ENCODE data around the gene ARL6IP4. TPM values are rescaled to one million over a fixed set of nuclear protein-coding genes. Genes with fewer than 3 reads are reported as not detected.
"Not testable (repeated sequence)": the region's sequence is repeated elsewhere in the genome, so short reads cannot be mapped to it uniquely, and the experiment has no call there.

ARL6IP4 gene
- polyA plus RNA-seq, 2 of the 4 experiments (the other 2 are of a cell fraction): 208 to 209 TPM

DNA sequence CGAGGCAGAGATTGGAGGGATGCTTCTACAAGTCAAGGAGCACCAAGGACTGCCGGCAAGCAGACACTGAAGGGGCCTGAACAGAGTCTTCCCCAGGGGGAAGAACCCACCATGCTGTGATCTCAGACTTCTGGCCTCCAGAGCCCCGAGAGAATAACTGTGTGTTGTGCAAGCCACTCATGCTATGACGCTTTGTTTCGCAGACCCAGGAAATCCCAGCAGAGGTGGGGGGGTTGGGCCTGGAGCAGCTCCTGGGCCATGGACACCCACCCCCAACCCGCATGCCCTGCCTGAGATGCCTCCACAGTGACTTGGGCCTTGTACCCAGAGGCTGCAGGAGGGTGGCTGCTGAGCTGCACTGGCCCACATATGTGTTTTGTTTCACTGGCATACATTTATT is 31.2 kb downstream of the ARL6IP4 start:
- no peak for FAIRE-seq
- CTCF ChIA-PET: interaction anchor here (0.9 to 1.8 kb wide), 4 partner anchors 16 to 227 kb away, joined by 3 to 8 read pairs (median 4); no protein-coding TSS in a partner anchor

DNA sequence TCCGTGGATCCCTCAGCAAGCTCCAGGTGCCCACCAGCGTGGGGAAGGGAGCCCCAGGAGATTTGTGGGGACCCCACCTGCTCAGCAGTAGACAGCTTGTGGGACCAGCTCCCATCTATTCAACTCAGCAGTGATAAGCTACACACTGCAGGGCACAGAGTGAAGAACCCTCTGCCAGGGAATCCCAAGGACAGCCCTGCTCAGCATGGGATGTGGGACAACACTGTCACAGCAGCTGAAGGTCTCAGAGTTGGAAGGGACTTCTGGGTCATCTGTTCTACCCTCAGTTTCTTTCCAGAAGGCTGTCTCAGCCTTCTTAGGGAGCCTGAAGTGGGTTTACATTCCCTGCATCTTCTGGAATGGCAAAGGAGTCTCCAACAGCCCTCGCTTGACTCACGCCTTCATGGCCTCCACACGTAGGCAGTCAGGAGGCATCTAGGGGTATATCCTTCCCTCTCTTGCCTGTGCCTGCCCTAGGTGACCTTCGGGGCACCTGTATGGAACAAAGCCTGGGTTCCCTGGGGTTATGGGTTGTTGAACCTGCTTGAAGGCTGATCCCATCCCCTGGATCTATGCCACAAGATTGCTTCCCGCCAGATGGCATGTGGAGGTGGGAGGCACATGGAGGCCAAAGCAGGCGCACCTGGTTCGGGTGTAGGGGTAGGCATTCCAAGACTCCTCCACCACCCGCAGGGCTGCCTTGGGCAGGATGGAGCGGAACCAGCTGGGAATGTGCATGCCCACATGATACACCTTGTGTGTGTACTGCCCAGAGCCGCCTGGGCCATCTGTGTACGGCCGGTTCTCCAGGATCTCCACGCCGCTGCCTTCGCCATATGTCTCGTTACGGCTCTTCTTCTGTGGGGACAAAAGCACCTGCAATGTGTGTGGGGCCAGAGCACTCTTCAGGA is 33.0 kb downstream of the ARL6IP4 start:
- no peak for ATAC-seq
- Histone ChIP-seq H3K4me2 (no peak overlapping the region), H3K4me1 (peaks cover 4% of the 10 kb centered on the region), H3K27ac (no peak overlapping the region), H3K9me3 (no peaks in the 10 kb centered on the region), H3K4me3 (no peak overlapping the region)
- WGBS (ENCODE audit: missing lambda C conversion rate): 94% methylated on average over 19 of the region's 19 CpGs
- DNase-seq (ENCODE audit: low read depth in 1 of 2, low spot score in 1 of 2): no peak
- POLR2A ChIA-PET: interaction anchor here (0.5 kb wide), 1 partner anchor 7 kb away, joined by 3 read pairs; no protein-coding TSS in a partner anchor
- no peak for FAIRE-seq
- CTCF ChIA-PET: interaction anchor here (1.2 to 1.8 kb wide), 3 partner anchors 30 to 225 kb away, joined by 3 to 8 read pairs (median 5); no protein-coding TSS in a partner anchor
- TF ChIP-seq CEBPB (IDR thresholded peaks at IDR 0.05): no peak
- TF ChIP-seq CHD2 (IDR thresholded peaks at IDR 0.05; ENCODE audit: low read length, partially characterized antibody): no peak
- TF ChIP-seq, protein P1, sequence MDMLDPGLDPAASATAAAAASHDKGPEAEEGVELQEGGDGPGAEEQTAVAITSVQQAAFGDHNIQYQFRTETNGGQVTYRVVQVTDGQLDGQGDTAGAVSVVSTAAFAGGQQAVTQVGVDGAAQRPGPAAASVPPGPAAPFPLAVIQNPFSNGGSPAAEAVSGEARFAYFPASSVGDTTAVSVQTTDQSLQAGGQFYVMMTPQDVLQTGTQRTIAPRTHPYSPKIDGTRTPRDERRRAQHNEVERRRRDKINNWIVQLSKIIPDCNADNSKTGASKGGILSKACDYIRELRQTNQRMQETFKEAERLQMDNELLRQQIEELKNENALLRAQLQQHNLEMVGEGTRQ (IDR thresholded peaks at IDR 0.05): no peak
- TF ChIP-seq FOSL2 (IDR thresholded peaks at IDR 0.05): no peak
- TF ChIP-seq FOSL2 (CRISPR knock-in tag; IDR thresholded peaks at IDR 0.05): no peak
- TF ChIP-seq TFCP2L1 (CRISPR knock-in tag; IDR thresholded peaks at IDR 0.05): no peak
- no peak for TF ChIP-seq KDM1A (IDR thresholded peaks at IDR 0.05; ENCODE audit: low read depth)
- TF ChIP-seq CHD4 (IDR thresholded peaks at IDR 0.05; ENCODE audit: borderline replicate concordance): no peak
- no peak for TF ChIP-seq NFE2L2 (conservative IDR thresholded peaks at IDR 0.05; ENCODE audit: low read length)
- TF ChIP-seq, protein P2, sequence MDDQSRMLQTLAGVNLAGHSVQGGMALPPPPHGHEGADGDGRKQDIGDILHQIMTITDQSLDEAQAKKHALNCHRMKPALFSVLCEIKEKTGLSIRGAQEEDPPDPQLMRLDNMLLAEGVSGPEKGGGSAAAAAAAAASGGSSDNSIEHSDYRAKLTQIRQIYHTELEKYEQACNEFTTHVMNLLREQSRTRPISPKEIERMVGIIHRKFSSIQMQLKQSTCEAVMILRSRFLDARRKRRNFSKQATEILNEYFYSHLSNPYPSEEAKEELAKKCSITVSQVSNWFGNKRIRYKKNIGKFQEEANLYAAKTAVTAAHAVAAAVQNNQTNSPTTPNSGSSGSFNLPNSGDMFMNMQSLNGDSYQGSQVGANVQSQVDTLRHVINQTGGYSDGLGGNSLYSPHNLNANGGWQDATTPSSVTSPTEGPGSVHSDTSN (IDR thresholded peaks at IDR 0.05): no peak

More for the DNA sequence above, 31.2 kb downstream of the ARL6IP4 start:
- POLR2A ChIA-PET: no interaction called here
- no peaks in the 10 kb centered on the region for H3K4me1 ChIP-seq
- TF ChIP-seq CHD4 (IDR thresholded peaks at IDR 0.05; ENCODE audit: borderline replicate concordance) (no peak), PHF8 (IDR thresholded peaks at IDR 0.05; ENCODE audit: borderline replicate concordance, low read depth) (no peak), FOSB (CRISPR knock-in tag; IDR thresholded peaks at IDR 0.05) (no peak), MAZ (IDR thresholded peaks at IDR 0.05; ENCODE audit: borderline replicate concordance, low read depth, low read length) (no peak), RCOR1 (IDR thresholded peaks at IDR 0.05; ENCODE audit: low read depth, low read length) (no peak), NR3C1 (IDR thresholded peaks at IDR 0.05) (no peak), HOXB5 (CRISPR knock-in tag; IDR thresholded peaks at IDR 0.05) (no peak), ZFP36 (IDR thresholded peaks at IDR 0.05; ENCODE audit: borderline replicate concordance, partially characterized antibody) (no peak)
- TF ChIP-seq, protein P3, sequence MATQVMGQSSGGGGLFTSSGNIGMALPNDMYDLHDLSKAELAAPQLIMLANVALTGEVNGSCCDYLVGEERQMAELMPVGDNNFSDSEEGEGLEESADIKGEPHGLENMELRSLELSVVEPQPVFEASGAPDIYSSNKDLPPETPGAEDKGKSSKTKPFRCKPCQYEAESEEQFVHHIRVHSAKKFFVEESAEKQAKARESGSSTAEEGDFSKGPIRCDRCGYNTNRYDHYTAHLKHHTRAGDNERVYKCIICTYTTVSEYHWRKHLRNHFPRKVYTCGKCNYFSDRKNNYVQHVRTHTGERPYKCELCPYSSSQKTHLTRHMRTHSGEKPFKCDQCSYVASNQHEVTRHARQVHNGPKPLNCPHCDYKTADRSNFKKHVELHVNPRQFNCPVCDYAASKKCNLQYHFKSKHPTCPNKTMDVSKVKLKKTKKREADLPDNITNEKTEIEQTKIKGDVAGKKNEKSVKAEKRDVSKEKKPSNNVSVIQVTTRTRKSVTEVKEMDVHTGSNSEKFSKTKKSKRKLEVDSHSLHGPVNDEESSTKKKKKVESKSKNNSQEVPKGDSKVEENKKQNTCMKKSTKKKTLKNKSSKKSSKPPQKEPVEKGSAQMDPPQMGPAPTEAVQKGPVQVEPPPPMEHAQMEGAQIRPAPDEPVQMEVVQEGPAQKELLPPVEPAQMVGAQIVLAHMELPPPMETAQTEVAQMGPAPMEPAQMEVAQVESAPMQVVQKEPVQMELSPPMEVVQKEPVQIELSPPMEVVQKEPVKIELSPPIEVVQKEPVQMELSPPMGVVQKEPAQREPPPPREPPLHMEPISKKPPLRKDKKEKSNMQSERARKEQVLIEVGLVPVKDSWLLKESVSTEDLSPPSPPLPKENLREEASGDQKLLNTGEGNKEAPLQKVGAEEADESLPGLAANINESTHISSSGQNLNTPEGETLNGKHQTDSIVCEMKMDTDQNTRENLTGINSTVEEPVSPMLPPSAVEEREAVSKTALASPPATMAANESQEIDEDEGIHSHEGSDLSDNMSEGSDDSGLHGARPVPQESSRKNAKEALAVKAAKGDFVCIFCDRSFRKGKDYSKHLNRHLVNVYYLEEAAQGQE (IDR thresholded peaks at IDR 0.05): no peak
- TF ChIP-seq, protein P4, sequence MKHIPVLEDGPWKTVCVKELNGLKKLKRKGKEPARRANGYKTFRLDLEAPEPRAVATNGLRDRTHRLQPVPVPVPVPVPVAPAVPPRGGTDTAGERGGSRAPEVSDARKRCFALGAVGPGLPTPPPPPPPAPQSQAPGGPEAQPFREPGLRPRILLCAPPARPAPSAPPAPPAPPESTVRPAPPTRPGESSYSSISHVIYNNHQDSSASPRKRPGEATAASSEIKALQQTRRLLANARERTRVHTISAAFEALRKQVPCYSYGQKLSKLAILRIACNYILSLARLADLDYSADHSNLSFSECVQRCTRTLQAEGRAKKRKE (CRISPR knock-in tag; IDR thresholded peaks at IDR 0.05; ENCODE audit: low read depth): no peak
- no peak overlapping the region for H3K4me3 ChIP-seq
- no peak overlapping the region for H3K27ac ChIP-seq
- ATAC-seq (no peak), DNase-seq (ENCODE audit: low read depth in 1 of 2, low spot score in 1 of 2) (no peak)
- no peaks in the 10 kb centered on the region for H3K9me3 ChIP-seq
- H3K4me2 ChIP-seq: no peak overlapping the region
- WGBS (ENCODE audit: missing lambda C conversion rate): 83% methylated on average over 6 of the region's 6 CpGs

DNA sequence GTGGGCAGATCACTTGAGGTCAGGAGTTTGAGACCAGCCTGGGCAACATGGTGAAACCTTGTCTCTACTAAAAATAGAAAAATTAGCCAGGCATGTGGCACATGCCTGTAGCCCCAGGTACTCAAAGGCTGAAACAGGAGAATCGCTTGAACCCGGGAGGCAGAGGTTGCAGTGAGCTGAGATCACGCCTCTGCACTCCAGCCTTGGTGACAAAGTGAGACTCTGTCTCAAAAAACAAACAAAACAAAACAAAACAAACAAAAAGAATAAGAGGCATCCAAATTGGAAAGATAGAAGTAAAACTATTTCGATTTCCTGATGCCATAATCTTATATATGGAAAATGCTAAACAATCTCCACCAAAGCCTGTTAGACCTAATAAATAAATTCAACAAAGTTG is 34.0 kb downstream of the ARL6IP4 start:
- DNase-seq (ENCODE audit: low read depth in 1 of 2, low spot score in 1 of 2); FAIRE-seq; H3K9me3 ChIP-seq; H3K4me3 ChIP-seq; POLR2A ChIA-PET; H3K27ac ChIP-seq; ATAC-seq; H3K4me2 ChIP-seq: not testable (repeated sequence)
- WGBS (ENCODE audit: missing lambda C conversion rate): 87% methylated on average over 4 of the region's 4 CpGs
- peaks cover 14% of the 10 kb centered on the region for H3K4me1 ChIP-seq
- CTCF ChIA-PET: interaction anchor here (0.9 kb wide), 1 partner anchor 8 kb away, joined by 3 read pairs; no protein-coding TSS in a partner anchor

All from A549 (cell line).